H9 (cell line): Measurements from ENCODE around the gene ATP11B. TPM values are rescaled to one million over a fixed set of nuclear protein-coding genes. Genes with fewer than 3 reads are reported as not detected.

Experiments used
- DNase-seq: peaks from one replicate; pipeline ENCODE4 v3.0.0-alpha.2; 2017
- H2AFZ ChIP-seq: one replicate; pipeline ENCODE4 v1.6.1; 2013; ENCODE audit warnings: mild to moderate bottlenecking, low read length, control low read depth, moderate library complexity
- H2AK5ac ChIP-seq: 2 replicates; pipeline ENCODE4 v1.6.1; 2013; ENCODE audit warnings: low read length, control low read depth, mixed read lengths; ENCODE audit not compliant: insufficient read length
- H2BK120ac ChIP-seq: one replicate; pipeline ENCODE4 v1.6.1; 2013; ENCODE audit warnings: low read depth, mild to moderate bottlenecking, low read length, control low read depth, inconsistent platforms; ENCODE audit not compliant: poor library complexity, severe bottlenecking
- H2BK12ac ChIP-seq: 2 replicates; pipeline ENCODE4 v1.6.1; 2013; ENCODE audit warnings: low read length, control low read depth, mixed read lengths, low read depth; ENCODE audit not compliant: insufficient read length
- H2BK15ac ChIP-seq: 2 replicates; pipeline ENCODE4 v1.6.1; 2013; ENCODE audit warnings: low read depth, low read length, control low read depth
- H2BK20ac ChIP-seq: one replicate; pipeline ENCODE4 v1.6.1; 2013; ENCODE audit warnings: low read depth, mild to moderate bottlenecking, low read length, control low read depth, inconsistent platforms; ENCODE audit not compliant: poor library complexity, severe bottlenecking
- H2BK5ac ChIP-seq: 2 replicates; pipeline ENCODE4 v1.6.1; 2013; ENCODE audit warnings: low read length, control low read depth, mixed read lengths; ENCODE audit not compliant: insufficient read length
- H3K14ac ChIP-seq: 2 replicates; pipeline ENCODE4 v1.6.1; 2013; ENCODE audit warnings: low read length, control low read depth; ENCODE audit not compliant: insufficient read depth
- H3K18ac ChIP-seq: 2 replicates; pipeline ENCODE4 v1.6.1; 2013; ENCODE audit warnings: low read depth, mild to moderate bottlenecking, mixed read lengths, low read length, control low read depth; ENCODE audit not compliant: insufficient read length
- H3K23ac ChIP-seq: 2 replicates; pipeline ENCODE4 v1.6.1; 2013; ENCODE audit warnings: low read length, control low read depth, mixed read lengths, low read depth; ENCODE audit not compliant: insufficient read length
- H3K23me2 ChIP-seq: 2 replicates; pipeline ENCODE4 v1.6.1; 2013; ENCODE audit warnings: low read depth, mild to moderate bottlenecking, mixed read lengths, low read length, control low read depth; ENCODE audit not compliant: insufficient read length, poor library complexity, severe bottlenecking
- H3K27ac ChIP-seq: 2 replicates; pipeline ENCODE4 v1.5.1; 2013; ENCODE audit warnings: low read length, control low read depth, mixed read lengths, low read depth; ENCODE audit not compliant: insufficient read length
- H3K27me3 ChIP-seq: 2 replicates; pipeline ENCODE4 v1.6.1; 2013; ENCODE audit warnings: low read length, control low read depth, inconsistent platforms; ENCODE audit not compliant: insufficient read depth
- H3K4ac ChIP-seq: 2 replicates; pipeline ENCODE4 v1.6.1; 2013; ENCODE audit warnings: low read depth, mild to moderate bottlenecking, control low read depth, inconsistent platforms, low read length, moderate library complexity
- H3K4me1 ChIP-seq: 2 replicates; pipeline ENCODE4 v1.6.1; 2013; ENCODE audit warnings: low read length, control low read depth, inconsistent platforms; ENCODE audit not compliant: insufficient read depth
- H3K4me2 ChIP-seq: 2 replicates; pipeline ENCODE4 v1.6.1; 2013; ENCODE audit warnings: low read length, control low read depth, mixed read lengths; ENCODE audit not compliant: insufficient read length, insufficient read depth
- H3K56ac ChIP-seq: 2 replicates; pipeline ENCODE4 v1.6.1; 2013; ENCODE audit warnings: low read depth, mild to moderate bottlenecking, mixed read lengths, low read length, control low read depth; ENCODE audit not compliant: insufficient read length
- H3K79me1 ChIP-seq: 2 replicates; pipeline ENCODE4 v1.6.1; 2013; ENCODE audit warnings: low read depth, mild to moderate bottlenecking, moderate library complexity, low read length, control low read depth, inconsistent platforms; ENCODE audit not compliant: insufficient read depth, poor library complexity, severe bottlenecking
- H3K79me2 ChIP-seq: 2 replicates; pipeline ENCODE4 v1.6.1; 2013; ENCODE audit warnings: low read length, control low read depth, inconsistent platforms; ENCODE audit not compliant: insufficient read depth
- H3K9ac ChIP-seq: 2 replicates; pipeline ENCODE4 v1.6.1; 2013; ENCODE audit warnings: low read length, control low read depth, mixed read lengths; ENCODE audit not compliant: insufficient read length; ENCODE audit errors: extremely low read depth
- H3K9me3 ChIP-seq: one replicate; pipeline ENCODE4 v1.6.1; 2013; ENCODE audit warnings: low read depth, low read length, inconsistent platforms; ENCODE audit not compliant: control insufficient read depth
- H3T11ph ChIP-seq: one replicate; pipeline ENCODE4 v1.6.1; 2013; ENCODE audit warnings: mild to moderate bottlenecking, low read length, control low read depth, inconsistent platforms
- H4K20me1 ChIP-seq: one replicate; pipeline ENCODE4 v1.6.1; 2013; ENCODE audit not compliant: control insufficient read depth, insufficient read length, insufficient read depth
- H4K5ac ChIP-seq: 2 replicates; pipeline ENCODE4 v1.6.1; 2013; ENCODE audit warnings: low read depth, mild to moderate bottlenecking, mixed read lengths, low read length, control low read depth; ENCODE audit not compliant: insufficient read length
- H4K8ac ChIP-seq: replicated peaks from 2 replicates; pipeline ENCODE4 v1.6.1; 2013; ENCODE audit warnings: low read length, control low read depth, mixed read lengths, low read depth; ENCODE audit not compliant: insufficient read length
- H4K91ac ChIP-seq: 2 replicates; pipeline ENCODE4 v1.6.1; 2013; ENCODE audit warnings: low read depth, mild to moderate bottlenecking, moderate library complexity, mixed read lengths, low read length, control low read depth; ENCODE audit not compliant: insufficient read length
- H3K27ac Mint-ChIP-seq, 3 experiments: 2 replicates in 2 of 3; 3 replicates in 1 of 3; pipeline ENCODE4 v1.8.0; 2020 to 2021; ENCODE audit warnings: mixed read lengths in 3 of 3, mild to moderate bottlenecking in 1 of 3, moderate library complexity in 1 of 3
- H3K27me3 Mint-ChIP-seq: 2 replicates; pipeline ENCODE4 v1.8.0; 2021; ENCODE audit warnings: low read depth, mild to moderate bottlenecking, moderate library complexity, mixed read lengths
- H3K36me3 Mint-ChIP-seq, 3 experiments: 2 replicates in 2 of 3; 3 replicates in 1 of 3; pipeline ENCODE4 v1.8.0; 2020 to 2021; ENCODE audit warnings: low read depth in 3 of 3, mixed read lengths in 3 of 3; ENCODE audit not compliant: insufficient read depth in 1 of 3
- H3K4me1 Mint-ChIP-seq, 2 experiments: 2 replicates each; pipeline ENCODE4 v1.8.0; 2020; ENCODE audit warnings: mixed read lengths in 2 of 2
- H3K4me3 Mint-ChIP-seq, 2 experiments: 2 replicates in 1 of 2; 3 replicates in 1 of 2; pipeline ENCODE4 v1.8.0; 2020 to 2021; ENCODE audit warnings: mild to moderate bottlenecking in 2 of 2, mixed read lengths in 2 of 2, moderate library complexity in 1 of 2
- H3K9me3 Mint-ChIP-seq, 2 experiments: 2 replicates in 1 of 2; 3 replicates in 1 of 2; pipeline ENCODE4 v1.8.0; 2020; ENCODE audit warnings: mild to moderate bottlenecking in 2 of 2, mixed read lengths in 2 of 2, moderate library complexity in 1 of 2
- CTCF ChIP-seq: fragments of 200-600 bp; sonication (generic); conservative IDR thresholded peaks from 3 replicates; pipeline ENCODE4 v1.8.0; 2021; ENCODE audit warnings: antibody characterized with exemption, mild to moderate bottlenecking
- WGBS: extraction: QIAGEN DNeasy Blood & Tissue Kit; methylation state at CpG from one replicate; pipeline ENCODE4 v1.1.7; 2013; ENCODE audit warnings: missing lambda C conversion rate, low lambda C conversion rate, mixed read lengths; ENCODE audit not compliant: insufficient read length; ENCODE audit errors: extremely low coverage; 5-methylcytosine and 5-hydroxymethylcytosine counted together
- total RNA-seq: library from RNA; stranded (reverse); gene quantifications from 2 replicates; pipeline ENCODE4 v1.2.1, GENCODE V29; 2021

Gene ATP11B
- total RNA-seq, 1 experiment from 2014 or later: 30.0 TPM

- Histone ChIP-seq H3T11ph (no peak overlapping the region), H2BK12ac (no peak overlapping the region), H3K79me2 (no peaks in the 10 kb centered on the region; the same call in 1 of the 2 replicates), H3K18ac (no peak overlapping the region), H4K8ac (no peak overlapping the region), H2BK120ac (no peak overlapping the region), H3K56ac (no peak overlapping the region), H3K4me2 (no peak overlapping the region), H2AK5ac (no peak overlapping the region), H2BK5ac (no peak overlapping the region), H2BK15ac (no peak overlapping the region), H3K23ac (no peak overlapping the region), H3K27ac (no peak overlapping the region), H3K9me3 (no peaks in the 10 kb centered on the region), H4K91ac (no peak overlapping the region), H3K9ac (no peak overlapping the region), H3K4me1 (no peaks in the 10 kb centered on the region; the same call in 1 of the 2 replicates), H3K4ac (no peak overlapping the region), H3K23me2 (no peaks in the 10 kb centered on the region), H3K27me3 (no peaks in the 10 kb centered on the region), H2BK20ac (no peak overlapping the region), H4K5ac (no peak overlapping the region), H2AFZ (no peak overlapping the region), H4K20me1 (no peaks in the 10 kb centered on the region), H3K14ac (no peak overlapping the region), H3K79me1 (no peaks in the 10 kb centered on the region)
- WGBS: no CpG with 5 or more reads among the region's 3 CpGs
- Mint-ChIP-seq H3K9me3 (peaks cover 0 to 6% of the 10 kb centered on the region in 2 experiments; a peak in 3 of 5 replicates), H3K36me3 (peaks cover 0 to 6% (median 3%) of the 10 kb centered on the region in 3 experiments; a peak in 2 of 7 replicates), H3K27me3 (no peaks in the 10 kb centered on the region), H3K27ac (no peak overlapping the region), H3K4me3 (no peak overlapping the region), H3K4me1 (peaks cover 17 to 24% of the 10 kb centered on the region in 2 experiments)
- no peak for DNase-seq
- no peak for TF ChIP-seq CTCF
These were observed 144.2 kb downstream of the ATP11B start for GRCh38 chr3:182937293-182938051.
